Measurements from ENCODE around the gene CCDC78.

The CCDC78 gene

DNA sequence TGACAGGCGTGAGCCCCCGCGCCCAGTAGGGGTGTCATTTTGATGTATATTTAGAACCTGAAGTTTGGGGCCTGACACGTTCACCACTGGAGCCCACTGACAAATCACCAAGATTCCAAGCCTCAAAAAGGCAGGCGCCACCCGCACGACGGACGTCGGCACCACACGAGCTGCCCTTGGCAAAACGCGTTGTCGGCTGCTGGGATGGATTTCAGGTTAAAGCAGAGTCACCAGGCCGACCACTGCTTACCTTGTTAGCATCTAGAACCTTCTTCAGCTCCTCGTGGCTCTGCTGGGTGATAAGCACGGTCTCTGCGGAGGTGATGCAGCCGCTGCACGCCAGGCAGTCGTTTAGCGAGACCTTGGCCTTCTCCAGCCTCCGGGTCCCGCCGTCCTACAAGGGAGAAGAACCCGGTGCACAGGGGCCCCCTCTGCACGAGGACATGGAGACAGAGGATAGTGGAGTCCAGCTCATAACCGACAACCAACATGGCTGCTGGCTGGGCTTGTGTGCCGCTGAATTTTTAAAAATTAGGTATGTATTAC is 10.8 kb upstream of the CCDC78 start:
- DNase-seq, result no peak

DNA sequence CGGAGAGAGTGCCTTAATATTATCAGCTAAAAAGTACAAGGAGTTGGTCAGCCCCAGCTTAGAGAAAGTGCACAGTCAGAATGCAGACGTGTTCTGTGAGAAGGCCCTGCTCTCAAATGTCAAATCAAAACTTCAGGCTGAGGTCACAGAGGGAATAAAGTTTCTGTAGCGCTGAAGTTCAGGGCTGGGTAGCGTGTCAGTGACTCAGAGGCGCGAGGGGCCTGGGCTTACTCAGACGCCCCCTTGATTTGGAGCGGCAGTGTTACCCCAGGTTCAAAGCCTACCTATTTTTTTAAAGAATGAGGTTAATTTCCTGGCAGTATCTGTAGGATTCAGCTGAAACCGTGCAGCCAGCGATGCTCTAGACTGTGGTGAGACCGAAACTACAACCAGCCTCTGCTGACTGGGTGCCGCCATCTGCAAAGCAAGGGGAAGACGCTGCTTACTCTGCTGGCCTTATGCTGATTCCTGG is 9.8 kb upstream of the CCDC78 start:
- DNase-seq, result no peak

DNA sequence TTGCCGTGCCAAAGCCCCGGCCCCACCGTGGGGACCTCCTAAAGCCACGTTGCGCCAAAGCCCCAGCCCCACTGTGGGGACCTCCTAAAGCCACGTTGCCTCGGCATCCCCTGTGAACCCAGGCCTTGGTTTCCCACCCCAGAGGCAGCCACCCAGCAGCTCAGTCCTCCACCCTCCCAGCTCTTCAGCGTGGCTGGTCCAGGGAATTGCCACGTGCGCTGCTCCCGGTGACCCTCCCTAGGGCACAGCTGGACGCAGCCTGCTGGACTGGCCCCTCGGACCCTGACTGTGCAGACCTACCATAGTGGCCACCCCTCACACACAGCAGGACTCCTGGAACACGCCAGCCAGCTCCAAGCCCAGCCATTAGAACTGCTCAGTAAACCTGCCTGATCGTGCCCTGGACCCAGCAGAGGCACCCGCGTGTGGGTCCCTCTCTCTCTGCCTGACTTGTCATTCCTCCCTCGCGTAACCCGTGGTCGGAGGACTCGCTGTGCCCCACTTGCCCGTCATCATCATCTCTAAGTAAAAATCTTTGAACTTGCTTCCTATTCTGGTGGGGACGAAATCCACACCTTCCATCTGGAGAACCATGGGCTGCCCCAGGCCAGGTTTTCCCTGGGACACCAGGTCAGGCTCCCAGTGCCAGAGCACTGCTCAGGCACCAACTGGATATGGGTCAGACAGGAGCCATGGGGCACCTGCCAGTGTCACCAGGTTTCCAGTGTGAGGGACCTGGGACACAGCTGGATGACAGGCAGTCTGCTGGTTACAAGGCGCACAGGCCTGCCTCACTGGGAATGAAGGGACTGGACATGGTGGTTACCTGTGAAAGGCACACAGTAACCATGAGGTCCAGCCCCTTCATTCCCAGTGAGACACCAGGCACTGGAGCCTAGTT is 9.0 kb upstream of the CCDC78 start:
- DNase-seq, result no peak

DNA sequence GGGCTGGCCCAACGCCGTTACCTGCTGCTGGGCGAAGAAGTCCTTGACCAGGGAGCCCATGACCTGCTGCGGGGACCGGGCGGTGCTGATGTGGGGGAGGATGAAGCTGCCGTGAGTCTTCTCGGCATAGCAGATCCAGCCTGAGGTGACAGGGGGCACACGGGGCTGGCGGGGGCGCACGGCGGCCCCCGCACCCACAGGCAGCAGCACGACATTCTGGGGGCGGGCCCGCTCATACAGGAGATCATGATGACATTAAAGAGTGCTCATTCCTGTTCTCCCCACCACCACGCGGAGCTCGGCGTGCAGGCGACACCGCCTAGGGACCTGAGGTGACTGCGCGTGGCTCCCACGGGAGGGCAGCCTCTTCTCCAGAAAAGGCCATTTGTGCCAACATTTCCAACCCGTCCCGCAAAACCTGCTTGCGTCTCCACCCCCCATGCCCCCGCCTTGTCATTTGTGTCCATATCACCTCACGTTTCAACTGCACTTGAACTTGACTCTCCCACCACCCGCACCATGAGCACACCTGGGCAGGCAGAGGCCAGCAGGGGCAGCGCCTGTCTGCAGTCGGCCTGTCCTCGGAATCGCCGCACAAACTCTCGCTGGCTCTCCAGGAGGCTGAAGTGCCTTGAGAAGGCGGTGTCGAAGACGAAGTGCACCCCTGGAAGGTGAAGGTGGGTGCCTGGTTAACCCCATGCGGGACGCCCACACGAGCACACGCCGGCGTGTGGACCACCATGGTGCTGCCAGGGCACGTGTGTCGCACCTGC is 8.2 kb upstream of the CCDC78 start:
- DNase-seq, result no peak

DNA sequence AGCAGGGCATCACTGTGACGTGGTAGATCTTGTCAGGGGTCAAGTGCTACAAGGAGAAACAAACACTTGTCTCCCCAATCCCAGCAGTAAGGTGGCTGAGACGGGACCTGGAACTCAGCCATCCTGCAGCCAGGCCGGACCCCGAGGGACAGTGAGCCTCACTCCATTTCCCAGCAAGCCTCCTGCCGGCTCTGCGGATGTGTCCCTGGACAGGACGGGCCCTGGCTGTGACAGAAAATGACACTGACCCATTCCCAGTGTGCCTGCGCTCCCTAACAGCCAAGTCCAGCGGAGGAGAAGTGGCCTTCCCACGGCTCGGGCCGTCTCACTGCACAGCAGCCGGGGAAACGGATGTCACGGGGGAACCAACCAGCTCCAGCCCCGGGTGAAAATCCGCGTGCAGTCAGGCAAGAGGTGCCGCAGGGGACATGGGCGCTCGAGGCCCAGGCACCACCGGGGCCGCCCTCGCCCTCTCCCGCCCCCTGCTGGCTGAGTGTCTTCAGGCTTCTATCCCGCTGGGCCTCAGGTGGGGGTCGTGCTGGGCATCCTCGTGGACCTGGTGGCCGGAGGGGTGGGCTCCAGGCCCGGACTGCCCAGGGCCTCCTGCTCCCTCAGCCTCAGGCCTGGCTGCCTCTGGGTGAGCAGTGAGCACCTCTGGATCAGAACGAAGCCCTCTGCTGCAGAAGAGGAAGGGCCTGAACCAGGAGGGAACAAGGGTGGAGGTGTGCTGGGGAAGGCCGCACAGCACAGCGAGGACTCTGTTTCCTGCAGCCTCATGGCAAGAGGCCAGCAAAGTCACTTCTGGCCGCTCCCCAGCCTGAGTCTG is 7.4 kb upstream of the CCDC78 start:
- DNase-seq, result no peak

DNA sequence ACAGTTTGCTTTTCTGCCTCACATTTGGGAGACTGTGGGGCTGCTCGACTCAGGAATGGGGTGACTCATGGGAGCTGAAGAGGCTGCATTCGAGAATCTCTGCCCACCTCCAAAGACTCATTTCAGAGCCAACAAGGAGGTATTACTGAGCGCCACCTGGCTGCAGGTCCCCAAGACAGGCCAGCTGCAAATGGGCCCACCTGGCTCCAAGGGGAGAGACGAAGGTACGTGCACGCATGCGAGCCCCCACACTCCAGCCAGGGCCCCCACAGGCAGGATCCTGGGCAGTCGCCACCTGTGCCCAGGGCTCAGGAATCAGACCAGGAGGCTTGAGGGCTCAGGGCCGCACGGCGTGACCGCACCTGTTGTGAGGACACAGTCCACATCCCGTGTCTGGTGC is 6.7 kb upstream of the CCDC78 start:
- no peak for DNase-seq

DNA sequence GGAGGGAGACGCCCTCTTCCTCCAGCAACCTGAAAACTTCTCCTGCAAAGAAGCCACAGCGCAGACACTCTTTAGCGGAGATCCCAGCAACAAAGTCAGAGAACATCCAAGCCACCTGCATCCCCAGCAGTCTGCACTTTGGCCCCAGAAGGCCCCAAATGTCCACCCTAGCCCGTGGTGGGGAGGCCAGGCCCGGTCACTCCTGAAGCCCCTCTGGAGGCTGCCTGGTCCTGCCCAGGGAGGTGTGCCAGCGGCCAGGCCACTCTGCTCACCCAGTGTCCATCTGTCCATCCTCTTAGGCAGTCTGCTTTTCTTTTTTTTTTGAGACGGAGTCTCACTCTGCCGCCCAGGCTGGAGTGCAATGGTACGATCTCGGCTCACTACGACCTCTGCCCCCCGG is 6.1 kb upstream of the CCDC78 start:
- DNase-seq, result no peak

DNA sequence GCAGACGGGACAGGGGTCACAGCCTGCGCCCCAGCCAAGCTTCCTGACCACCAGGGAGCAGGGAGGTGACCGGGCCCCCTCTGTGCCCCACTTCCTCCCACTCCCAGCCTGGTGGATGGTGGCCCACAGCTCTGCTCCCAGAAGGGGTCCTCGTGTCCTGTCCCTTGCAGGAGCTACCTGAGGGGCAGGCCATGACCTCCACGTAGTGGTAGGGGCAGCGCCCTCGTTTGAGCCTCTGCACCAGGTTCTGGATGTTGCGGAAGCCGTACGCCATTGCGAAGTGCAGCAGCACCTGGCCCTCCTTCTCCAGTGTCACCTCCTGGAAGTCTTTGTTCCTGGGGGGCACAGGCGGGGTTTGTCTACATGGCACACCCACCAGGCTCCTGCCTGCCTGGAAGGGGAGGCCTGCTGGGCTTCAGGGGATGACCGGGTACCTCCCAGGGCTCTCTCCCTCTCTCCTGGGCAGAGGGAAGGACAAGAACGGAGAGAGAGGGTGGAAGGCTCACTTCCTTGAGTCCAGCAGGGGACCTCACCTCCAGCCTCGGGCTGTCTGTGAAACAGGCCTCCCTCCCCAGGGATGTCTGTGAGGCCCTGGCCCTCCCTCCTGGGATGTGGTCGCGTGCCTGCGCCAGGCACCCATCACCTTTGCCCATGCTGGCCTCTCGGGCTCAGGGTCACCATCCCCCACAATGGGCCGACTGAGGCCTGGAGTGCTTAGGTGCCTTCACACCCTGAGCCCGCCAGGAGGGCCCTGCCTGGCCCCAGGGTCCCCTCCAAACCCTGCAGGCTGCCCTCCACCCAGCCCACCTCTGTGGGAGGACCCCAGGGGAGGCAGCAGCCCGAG is 4.6 kb upstream of the CCDC78 start:
- DNase-seq, result no peak

DNA sequence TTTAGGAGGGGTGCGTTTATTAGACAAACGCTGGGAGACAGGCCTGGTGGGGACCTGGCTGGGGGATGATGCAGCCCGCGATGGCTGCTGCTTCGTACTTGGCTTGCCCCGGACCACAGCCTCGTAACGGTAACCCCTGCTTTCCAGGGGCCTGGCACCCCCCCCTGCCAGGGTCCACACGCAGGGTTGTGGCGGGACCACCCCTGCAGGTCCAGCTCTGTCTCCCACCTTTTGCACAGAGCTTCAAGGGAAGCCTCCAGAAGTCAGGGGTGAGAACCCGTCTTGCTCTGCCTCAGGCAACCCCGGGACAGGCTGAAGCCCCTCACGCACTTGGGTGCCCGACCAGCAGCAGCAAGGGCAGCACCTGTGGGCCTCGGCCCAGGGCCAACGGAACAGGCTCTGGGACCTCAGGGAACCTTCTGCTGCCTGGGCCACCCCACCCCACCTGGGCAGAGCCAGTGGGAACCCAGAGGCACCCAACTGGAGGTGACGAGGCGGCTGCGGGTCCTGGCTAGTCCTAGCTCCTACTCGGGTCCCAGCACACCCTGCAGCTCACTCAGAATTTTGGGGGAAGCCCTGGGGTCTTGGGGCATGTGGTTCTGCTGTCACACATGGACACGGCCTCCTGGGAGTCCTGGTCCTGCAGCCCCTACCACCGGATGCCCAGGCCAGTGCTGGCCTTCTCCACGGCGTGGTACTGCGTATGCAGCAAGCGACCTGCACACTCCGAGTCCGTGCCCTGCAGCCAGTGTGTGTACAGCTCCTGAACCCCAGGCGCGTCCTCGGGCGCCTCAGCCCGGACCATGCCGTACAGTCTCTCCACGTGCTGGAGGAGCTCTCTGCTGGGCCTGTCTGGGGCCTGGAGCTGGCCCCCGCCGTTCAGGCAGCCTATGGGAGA is 3.8 kb upstream of the CCDC78 start:
- no peak for DNase-seq

DNA sequence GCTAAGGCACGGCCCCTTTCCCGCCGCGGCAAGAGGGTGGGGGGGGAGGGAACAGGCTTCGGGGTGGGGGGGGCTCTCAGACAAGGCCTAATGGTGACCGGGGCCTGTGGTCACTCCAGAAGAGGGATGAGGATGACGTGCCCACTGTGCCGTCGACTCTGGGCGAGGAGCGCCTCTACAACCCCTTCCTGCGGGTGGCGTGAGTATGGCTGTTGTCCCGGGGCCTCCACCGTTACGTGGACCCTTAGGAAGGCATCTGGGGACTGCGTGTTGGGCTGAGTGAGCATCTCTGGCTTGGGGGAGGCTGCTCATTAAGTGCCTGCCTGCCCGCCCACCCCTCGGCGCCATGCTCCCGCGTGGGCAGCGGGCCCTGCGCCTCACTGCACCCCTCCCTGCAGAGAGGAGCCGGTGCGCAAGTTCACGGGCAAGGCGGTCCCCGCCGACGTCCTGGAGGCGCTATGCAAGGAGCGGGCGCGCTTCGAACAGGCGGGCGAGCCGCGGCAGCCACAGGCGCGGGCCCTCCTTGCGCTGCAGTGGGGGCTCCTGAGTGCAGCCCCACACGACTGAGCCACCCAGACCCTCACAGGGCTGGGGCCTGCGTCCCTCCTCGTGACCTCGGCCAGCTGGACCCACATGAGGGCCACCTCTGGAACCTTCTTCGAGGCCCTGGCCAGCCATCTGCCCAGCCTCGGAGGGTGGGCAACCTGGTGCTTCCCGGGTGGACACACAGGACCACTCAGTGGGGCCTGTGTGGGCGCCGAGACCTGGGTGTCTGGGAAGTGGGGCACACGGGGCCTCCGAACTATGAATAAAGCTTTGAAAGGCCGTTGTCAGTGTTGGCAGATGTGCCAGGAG is 2.9 kb upstream of the CCDC78 start:
- DNase-seq, result no peak

DNA sequence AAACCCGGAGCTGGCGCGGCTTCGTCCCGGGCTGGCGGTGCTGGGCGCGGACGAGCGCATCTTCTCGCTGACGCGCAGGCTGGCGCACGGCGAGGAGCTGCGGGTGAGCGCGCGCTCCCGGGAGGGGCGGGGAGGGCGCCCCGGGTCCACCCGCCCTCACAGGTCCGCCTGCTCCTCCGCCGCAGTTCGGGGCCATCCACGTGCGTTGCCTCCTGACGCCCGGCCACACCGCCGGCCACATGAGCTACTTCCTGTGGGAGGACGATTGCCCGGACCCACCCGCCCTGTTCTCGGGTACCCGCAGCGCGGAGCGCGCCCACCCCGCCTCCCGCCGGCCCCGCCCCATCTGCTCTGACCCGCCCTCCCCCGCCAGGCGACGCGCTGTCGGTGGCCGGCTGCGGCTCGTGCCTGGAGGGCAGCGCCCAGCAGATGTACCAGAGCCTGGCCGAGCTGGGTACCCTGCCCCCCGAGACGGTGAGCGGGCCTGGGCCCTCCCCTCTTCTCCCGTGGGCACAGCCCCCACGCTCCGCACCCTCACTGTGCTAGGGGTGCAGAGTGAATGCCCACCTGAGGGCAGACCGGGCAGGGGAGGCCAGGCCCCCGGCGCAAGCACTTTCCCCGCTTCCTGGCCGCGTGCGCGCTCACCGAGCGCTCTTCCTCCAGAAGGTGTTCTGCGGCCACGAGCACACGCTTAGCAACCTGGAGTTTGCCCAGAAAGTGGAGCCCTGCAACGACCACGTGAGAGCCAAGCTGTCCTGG is 2.1 kb upstream of the CCDC78 start:
- no peak for DNase-seq

DNA sequence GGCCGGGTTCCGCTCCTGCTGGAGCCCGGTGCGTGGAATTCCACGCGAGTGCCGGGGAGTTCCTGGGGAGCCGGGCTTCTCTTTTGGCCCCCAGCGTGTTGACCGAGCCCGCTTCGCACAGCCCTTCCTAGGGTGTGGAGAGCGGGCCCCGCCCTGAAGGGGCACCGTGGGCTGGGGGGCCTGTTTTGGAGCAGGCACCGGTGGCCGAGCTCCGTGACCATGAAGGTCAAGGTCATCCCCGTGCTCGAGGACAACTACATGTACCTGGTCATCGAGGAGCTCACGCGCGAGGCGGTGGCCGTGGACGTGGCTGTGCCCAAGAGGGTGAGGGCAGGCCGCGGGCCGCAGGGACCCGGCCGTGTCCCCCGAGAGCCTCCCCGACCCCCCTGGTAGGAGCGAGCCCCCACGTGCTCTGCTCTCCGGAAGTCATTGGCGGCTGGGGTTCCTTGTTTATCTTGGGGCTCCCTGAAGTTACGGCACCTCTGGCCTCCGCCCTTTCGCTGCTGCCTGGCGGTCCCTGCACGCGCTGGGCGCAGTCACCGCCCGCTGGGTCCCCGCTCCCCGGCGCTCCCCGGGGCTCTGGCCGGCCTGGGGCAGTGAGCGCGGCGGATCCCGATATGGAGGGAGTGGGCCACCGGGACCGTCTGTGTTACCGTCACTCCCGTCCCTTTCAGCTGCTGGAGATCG is 1.2 kb upstream of the CCDC78 start:
- no peak for DNase-seq

DNA sequence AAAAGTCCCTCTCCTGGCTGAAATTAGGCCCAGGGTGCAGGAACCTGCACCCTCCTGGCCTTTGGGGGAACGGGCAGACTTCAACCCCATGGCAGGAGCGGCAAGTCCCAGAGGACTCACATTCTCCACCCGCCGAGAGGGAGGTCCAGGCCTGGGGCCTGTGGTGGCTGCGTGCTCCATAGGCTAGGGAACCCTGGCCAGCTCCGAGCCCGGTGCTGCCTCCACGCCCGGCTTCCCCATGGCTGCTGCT is 130 bp downstream of the CCDC78 start:
- DNase-seq, result no peak

DNA sequence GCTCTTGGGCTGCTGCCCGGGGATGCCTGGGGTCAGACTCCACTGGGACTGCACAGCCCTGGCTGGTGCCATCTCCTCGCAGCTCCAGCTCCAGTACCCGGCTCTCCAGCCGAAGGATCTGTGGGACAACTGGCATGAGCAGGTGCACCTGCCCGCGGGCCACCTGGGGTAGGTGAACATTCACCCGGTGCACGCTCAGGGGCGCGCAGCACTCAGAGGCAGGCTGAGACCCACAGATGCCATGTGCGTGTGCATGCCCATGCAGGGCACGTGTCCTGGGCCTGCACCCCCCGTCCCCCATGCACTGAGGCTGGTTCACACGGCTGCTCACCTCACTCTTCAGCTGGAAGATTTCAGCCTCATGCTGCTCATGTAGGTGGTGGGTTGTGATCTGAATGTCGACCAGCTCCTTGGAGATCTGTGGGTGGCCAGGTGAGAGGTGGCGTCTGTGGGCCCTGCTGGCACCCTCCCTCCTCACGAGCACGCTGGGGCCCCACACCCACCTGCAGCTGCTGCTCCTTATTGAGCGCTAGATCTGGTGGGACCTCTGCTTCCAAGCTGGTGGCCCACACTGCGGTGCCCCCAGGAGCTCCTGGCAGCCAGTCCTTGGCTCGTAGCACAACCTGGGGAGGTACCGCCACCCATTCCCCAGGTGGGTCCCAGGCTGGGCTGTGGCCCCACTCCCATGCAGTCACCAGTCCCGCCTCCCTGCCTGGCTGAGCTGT is 618 bp downstream of the CCDC78 start:
- no peak for DNase-seq

DNA sequence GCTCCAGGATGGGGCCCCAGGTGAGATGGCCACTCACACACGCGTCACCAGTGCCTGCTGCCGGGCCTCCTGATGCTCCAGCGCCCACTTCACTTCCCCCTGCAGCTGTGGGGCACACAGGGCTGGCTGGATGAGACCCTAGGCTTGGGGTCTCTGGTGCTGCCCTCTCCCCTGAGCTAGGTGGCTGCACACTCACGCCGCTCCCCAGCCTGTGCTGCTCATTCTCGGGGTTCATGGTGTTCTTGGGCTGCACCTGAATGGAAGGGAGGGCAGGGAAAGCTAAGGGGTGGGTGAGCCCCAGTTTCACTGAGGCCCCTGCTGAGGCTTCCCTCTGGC is 1.2 kb downstream of the CCDC78 start:
- no peak for DNase-seq

DNA sequence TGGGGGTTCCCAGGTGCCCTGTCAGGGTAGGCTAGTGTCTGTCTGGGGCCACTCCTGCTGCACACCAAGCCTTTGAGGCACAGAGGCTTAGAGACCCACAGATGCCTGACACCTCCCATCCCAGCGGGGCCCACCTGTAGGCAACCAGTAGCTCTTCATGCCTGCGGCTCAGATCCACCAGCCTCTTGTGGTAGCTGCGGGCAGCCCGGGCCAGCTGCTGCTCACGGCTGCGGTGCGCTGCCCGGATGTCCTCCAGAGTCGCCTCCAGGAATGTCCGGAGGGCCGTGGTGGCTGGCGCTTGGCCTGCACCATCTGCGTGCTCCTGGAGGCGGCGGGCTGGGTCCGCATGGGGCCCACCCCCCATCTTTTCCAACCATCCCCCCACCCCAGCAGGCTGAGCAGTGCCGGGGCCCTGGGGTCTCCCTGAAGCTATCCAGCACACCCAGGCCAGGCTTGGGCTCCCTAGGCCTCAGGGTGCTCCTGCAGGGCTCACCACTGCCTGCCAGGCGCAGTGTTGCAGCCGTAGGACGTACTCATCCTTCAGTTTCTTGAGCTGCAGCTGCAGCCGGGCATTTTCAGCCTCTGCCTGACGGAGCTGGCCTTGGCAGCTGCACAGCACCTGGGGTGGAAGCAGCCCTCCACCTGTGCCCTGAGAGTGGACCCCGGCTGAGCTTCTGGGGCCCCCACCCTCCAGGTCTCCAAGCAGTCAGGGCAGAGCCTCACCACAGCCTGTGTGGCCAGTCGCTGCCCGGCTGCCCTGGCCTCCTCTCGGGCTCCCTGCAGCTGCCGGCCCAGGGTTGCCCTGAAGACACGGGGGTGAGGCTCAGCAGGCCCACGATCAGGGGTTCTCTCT is 1.8 kb downstream of the CCDC78 start:
- no peak for DNase-seq

DNA sequence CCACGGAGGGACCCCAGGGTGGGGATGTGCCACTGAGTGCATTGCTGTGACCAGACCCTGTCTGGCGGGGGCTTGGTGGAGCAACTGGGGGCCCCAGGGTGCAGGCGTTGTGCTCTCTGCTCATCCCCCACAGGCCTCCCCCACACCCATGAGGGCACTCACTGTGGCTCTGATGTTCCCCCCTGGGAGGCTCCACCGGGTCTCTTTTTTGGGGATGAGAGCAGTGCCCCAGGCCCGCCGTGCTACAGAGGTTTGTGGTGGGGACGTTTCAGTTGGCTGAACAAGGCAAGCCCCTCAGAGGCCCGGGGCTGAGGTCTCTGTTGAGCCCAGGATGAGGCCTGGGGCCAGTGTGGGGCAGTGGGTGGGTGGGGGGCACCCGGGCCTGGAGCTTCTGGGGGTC is 2.5 kb downstream of the CCDC78 start:
- DNase-seq, result no peak
